Adrenal gland (tissue), 5 donors: Measurements from ENCODE around the gene UBE2D2.

Experiments used
- CTCF ChIP-seq, 6 experiments: fragments of 450-650 bp in 4 of 6; fragments of 200-600 bp in 2 of 6; sonication (generic) in 1 of 6; IDR thresholded peaks; 1 replicate in 5 of 6; 2 replicates in 1 of 6; pipeline versions ENCODE4 v1.5.1 to v1.8.0; 2016 to 2021; ENCODE audit warnings: antibody characterized with exemption in 6 of 6, mild to moderate bottlenecking in 2 of 6, moderate library complexity in 1 of 6
- POLR2A ChIP-seq, 2 donors: fragments of 450-650 bp; IDR thresholded peaks; one replicate each; pipeline ENCODE4 v1.6.1; 2017; ENCODE audit warnings: antibody characterized with exemption in 2 of 2, mild to moderate bottlenecking in 2 of 2, moderate library complexity in 1 of 2
- donor health status: DM: no; HTN: no; CAD: no.

- TF ChIP-seq CTCF (IDR thresholded peaks at IDR 0.05) (no peak), POLR2A (IDR thresholded peaks at IDR 0.05) (no peak)
These were observed 6.9 kb upstream of the UBE2D2 start for GRCh38 chr5:139554264-139554663.
